ENCODE results near the gene ZNF627. TPM values are rescaled to one million over a fixed set of nuclear protein-coding genes. Genes with fewer than 3 reads are reported as not detected.
"Not testable (repeated sequence)": the region's sequence is repeated elsewhere in the genome, so short reads cannot be mapped to it uniquely, and the experiment has no call there.

ZNF627 gene
- total RNA-seq, 1 donor = 19.0 TPM

DNA sequence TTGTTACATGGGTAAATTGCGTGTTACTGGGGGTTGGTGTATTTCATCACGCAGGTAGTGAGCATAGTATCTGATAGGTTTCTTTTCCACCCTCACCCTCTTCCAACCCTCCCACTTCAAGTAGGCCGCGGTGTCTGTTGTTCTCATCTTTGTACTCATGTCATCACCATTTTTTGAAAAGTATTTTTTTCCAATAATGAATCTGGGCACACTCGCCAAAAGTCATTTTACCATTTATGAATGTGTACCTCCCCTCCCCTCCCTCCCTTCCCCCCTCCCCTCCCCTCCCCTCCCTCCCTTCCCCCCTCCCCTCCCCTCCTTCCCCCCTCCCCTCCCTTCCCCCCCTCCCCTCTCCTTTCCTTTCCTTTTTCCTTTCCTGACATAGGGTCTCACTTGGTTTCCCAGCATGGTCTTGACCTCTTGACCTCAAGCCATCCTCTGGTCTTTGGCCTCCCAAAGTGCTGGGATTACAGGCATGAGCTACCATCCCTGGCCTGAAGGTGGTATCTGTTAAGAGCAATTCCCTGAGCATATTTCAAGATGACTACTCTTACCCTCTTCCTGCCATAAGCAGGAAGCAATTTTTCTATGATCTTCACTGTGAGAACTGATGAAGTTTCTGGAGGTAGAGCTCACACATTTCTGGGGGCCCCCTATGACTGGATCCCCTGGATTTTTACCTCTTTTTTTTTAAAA lies 15.7 kb downstream of the ZNF627 start:
- no peak for DNase-seq (ENCODE audit: low read depth)
- H3K4me3 ChIP-seq (ENCODE audit: low read depth, low read length) = no peak overlapping the region
- TF ChIP-seq, protein P1, sequence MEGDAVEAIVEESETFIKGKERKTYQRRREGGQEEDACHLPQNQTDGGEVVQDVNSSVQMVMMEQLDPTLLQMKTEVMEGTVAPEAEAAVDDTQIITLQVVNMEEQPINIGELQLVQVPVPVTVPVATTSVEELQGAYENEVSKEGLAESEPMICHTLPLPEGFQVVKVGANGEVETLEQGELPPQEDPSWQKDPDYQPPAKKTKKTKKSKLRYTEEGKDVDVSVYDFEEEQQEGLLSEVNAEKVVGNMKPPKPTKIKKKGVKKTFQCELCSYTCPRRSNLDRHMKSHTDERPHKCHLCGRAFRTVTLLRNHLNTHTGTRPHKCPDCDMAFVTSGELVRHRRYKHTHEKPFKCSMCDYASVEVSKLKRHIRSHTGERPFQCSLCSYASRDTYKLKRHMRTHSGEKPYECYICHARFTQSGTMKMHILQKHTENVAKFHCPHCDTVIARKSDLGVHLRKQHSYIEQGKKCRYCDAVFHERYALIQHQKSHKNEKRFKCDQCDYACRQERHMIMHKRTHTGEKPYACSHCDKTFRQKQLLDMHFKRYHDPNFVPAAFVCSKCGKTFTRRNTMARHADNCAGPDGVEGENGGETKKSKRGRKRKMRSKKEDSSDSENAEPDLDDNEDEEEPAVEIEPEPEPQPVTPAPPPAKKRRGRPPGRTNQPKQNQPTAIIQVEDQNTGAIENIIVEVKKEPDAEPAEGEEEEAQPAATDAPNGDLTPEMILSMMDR (IDR thresholded peaks at IDR 0.05; ENCODE audit: insufficient read depth, low read depth, low read length) = no peak

DNA sequence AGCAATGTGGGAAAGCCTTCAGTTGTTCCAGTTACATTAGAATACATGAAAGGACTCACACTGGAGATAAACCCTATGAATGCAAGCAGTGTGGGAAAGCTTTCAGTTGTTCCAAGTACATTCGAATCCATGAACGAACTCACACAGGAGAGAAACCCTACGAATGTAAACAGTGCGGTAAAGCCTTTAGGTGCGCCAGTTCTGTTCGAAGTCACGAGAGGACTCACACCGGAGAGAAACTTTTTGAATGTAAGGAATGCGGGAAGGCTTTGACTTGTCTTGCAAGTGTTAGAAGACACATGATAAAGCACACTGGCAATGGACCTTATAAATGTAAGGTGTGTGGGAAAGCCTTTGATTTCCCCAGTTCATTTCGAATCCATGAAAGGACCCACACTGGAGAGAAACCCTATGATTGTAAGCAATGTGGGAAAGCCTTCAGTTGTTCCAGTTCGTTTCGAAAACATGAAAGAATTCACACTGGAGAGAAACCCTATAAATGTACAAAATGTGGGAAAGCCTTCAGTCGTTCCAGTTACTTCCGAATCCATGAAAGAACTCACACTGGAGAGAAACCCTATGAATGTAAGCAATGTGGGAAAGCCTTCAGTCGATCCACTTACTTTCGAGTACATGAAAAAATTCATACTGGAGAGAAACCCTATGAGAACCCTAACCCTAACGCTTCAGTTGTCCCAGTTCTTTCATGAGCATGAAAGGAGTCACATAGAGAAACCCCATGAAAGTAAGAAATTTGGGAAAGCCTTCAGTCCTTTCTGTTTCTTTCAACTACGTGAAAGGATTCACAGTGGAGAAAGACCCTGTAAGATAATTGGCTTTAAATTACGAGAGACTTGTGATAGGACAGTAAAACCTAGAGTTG lies 20.1 kb downstream of the ZNF627 start:
- no peak overlapping the region for H3K4me3 ChIP-seq (ENCODE audit: low read depth, low read length)
- DNase-seq (ENCODE audit: low read depth) = no peak
- TF ChIP-seq, protein P1 (IDR thresholded peaks at IDR 0.05; ENCODE audit: insufficient read depth, low read depth, low read length) = no peak

DNA sequence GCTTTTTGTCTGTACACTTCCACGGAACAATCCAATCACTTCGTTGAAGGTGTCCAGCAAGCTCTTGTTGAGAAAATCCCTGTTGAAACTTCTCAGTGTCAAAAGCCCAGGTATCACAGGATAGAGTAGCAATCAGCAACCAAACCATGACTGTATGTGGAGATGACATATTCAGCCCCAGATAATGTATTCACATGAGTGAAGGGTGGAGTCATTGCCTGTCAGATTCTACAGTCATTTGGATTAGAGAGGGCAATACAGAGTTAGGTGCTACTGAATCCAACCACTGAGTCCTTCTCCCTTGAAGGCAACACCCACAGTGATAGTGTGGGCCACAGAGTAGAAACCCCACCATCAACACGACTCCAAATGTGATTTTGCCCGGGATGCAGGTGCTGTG lies 23.3 kb downstream of the ZNF627 start:
- no peak overlapping the region for H3K4me3 ChIP-seq (ENCODE audit: low read depth, low read length)
- DNase-seq (ENCODE audit: low read depth) = no peak
- TF ChIP-seq, protein P1 (IDR thresholded peaks at IDR 0.05; ENCODE audit: insufficient read depth, low read depth, low read length) = no peak

DNA sequence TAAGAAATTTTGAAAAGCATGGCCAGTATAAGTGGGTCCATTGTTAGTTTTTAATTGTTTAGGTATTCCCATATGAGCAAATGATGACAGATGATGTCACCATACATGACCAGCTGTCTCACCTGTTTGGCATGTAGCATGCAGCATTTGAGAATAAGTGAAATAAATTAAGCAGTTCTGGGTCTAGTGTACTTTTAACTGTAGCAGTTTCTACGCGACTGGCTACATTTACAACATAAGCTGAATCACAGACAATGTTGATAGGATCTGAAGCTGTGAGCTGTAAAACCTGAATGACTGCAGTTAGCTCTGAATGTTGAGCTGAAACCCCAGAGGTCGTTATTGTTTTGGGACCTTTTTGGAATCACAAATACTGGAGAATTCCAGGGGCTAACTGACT lies 25.1 kb downstream of the ZNF627 start:
- not testable (repeated sequence) for H3K4me3 ChIP-seq (ENCODE audit: low read depth, low read length)
- DNase-seq (ENCODE audit: low read depth) = peak; percentile 27

DNA sequence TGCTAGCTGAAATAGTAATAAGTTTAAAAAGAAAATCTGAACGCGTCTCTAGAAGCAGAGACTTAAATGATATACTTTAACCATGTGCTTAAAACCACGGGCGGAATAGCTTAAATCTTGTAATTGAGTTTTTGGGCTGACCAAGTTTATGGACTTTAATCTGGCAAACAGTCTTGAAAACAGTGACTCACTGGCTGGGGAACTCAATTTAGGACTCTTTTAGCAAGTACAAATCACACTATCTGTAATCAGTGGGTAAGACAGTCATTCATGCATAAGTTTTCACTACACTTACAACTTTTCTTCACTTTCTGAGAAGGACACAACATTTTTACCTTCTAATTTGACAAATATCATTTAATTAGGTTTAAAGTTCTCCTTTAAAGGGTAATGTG lies 26.8 kb downstream of the ZNF627 start:
- TF ChIP-seq, protein P1 (IDR thresholded peaks at IDR 0.05; ENCODE audit: insufficient read depth, low read depth, low read length) = no peak
- peak; percentile 73 for DNase-seq (ENCODE audit: low read depth)
- H3K4me3 ChIP-seq (ENCODE audit: low read depth, low read length) = peak overlapping the region; percentile 9

DNA sequence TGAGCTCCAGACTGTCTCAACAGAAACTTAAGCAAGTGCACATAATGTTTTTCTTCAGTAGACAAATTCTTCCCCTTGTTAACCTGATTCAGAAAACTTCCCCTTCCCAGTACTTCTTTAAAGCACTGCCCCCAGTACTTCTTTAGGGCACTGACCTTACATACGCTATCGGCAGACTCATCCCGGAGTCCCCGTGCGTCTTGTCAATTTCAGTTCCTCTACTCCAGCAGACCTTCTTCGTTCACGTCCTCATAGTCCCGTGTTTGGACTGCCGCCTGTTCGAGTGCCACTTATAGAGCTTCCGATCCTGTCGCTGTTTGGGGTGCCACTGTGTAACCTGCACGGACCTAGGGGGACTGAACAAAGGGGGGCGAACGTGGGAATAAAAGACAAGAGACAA lies 29.0 kb downstream of the ZNF627 start:
- no peak overlapping the region for H3K4me3 ChIP-seq (ENCODE audit: low read depth, low read length)
- DNase-seq (ENCODE audit: low read depth) = no peak
- TF ChIP-seq, protein P1 (IDR thresholded peaks at IDR 0.05; ENCODE audit: insufficient read depth, low read depth, low read length) = no peak

DNA sequence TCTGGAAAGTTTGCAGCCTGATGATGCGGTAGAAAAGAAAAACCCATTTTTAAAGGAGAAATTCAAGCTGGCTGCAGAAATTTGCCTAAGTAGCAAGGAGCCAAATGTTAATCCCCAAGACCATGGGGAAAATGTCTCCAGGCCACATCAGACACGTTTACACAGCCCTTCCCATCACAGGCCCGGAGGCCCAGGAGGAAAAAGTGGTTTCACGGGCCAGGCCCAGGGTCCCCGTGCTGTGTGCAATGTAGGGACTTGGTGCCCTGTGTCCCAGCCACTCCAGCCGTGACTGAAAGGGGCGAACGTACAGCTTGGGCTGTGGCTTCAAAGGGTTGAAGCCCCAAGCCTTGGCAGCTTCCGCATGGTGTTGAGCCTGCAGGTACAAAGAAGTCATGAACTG lies 35.9 kb downstream of the ZNF627 start:
- no peak overlapping the region for H3K4me3 ChIP-seq (ENCODE audit: low read depth, low read length)
- TF ChIP-seq, protein P1 (IDR thresholded peaks at IDR 0.05; ENCODE audit: insufficient read depth, low read depth, low read length) = no peak
- DNase-seq (ENCODE audit: low read depth) = no peak

DNA sequence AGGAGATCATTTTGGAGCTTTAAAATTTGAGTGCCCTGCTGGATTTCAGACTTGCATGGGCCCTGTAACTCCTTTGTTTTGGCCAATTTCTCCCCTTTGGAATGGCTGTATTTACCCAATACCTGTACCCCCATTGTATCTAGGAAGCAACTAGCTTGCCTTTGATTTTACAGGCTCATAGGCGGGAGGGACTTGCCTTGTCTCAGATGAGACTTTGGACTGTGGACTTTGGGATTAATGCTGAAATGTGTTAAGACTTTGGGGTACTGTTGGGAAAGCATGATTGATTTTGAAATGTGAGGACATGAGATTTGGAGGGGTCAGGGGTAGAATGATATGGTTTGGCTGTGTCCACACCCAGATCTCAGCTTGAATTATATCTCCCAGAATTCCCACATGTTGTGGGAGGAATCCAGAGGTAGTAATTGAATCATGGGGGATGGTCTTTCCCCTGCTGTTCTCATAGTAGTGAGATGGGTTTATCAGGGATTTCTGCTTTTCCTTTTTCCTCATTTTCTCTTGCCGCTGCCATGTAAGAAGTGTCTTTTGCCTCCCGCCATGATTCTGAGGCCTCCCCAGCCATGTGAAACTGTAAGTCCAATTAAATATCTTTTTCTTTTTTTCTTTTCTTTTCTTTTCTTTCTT lies 36.9 kb downstream of the ZNF627 start:
- DNase-seq (ENCODE audit: low read depth); H3K4me3 ChIP-seq (ENCODE audit: low read depth, low read length): not testable (repeated sequence)
